Measurements from ENCODE around the gene SCAMP5.

- TF ChIP-seq CTCF (IDR thresholded peaks at IDR 0.05) = no peak
- TF ChIP-seq POLR2A (IDR thresholded peaks at IDR 0.05) = no peak
Measured at GRCh38 chr15:74983725-74984231, 11.6 kb upstream of the SCAMP5 start.

Data from Peyer's patch (tissue), 4 donors.